Measurements from ENCODE around the gene FGF18.
"Not testable (repeated sequence)": the region's sequence is repeated elsewhere in the genome, so short reads cannot be mapped to it uniquely, and the experiment has no call there.

Gene FGF18

GRCh38 chr5:171391996-171392577 lies 27.4 kb upstream of the FGF18 start:
- H3K9ac ChIP-seq (ENCODE audit: low read depth, low read length): no peak overlapping the region
- peaks cover 54% of the 10 kb centered on the region for H3K36me3 ChIP-seq (ENCODE audit: insufficient read depth, low read length)
- 0 out of 2 replicates have a peak, but pooled peaks cover 17% of the 10 kb centered on the region for H3K4me1 ChIP-seq (ENCODE audit: insufficient read depth, low read length)
- no peaks in the 10 kb centered on the region for H3K9me3 ChIP-seq (ENCODE audit: control insufficient read depth, insufficient read depth, low read length)

GRCh38 chr5:171392585-171393159 lies 26.8 kb upstream of the FGF18 start:
- Histone ChIP-seq H3K9me3 (ENCODE audit: control insufficient read depth, insufficient read depth, low read length) (no peaks in the 10 kb centered on the region), H3K36me3 (ENCODE audit: insufficient read depth, low read length) (peaks cover 60% of the 10 kb centered on the region), H3K9ac (ENCODE audit: low read depth, low read length) (no peak overlapping the region), H3K4me1 (ENCODE audit: insufficient read depth, low read length) (0 out of 2 replicates have a peak, but pooled peaks cover 19% of the 10 kb centered on the region)

GRCh38 chr5:171395042-171395441 lies 24.4 kb upstream of the FGF18 start:
- no peak overlapping the region for H3K9ac ChIP-seq (ENCODE audit: low read depth, low read length)
- 0 out of 2 replicates have a peak, but pooled peaks cover 17% of the 10 kb centered on the region for H3K4me1 ChIP-seq (ENCODE audit: insufficient read depth, low read length)
- peaks cover 80% of the 10 kb centered on the region for H3K36me3 ChIP-seq (ENCODE audit: insufficient read depth, low read length)
- H3K9me3 ChIP-seq (ENCODE audit: control insufficient read depth, insufficient read depth, low read length): no peaks in the 10 kb centered on the region

GRCh38 chr5:171396583-171396982 lies 22.9 kb upstream of the FGF18 start:
- not testable (repeated sequence) for H3K4me1 ChIP-seq (ENCODE audit: insufficient read depth, low read length); H3K9ac ChIP-seq (ENCODE audit: low read depth, low read length); H3K9me3 ChIP-seq (ENCODE audit: control insufficient read depth, insufficient read depth, low read length)
- H3K36me3 ChIP-seq (ENCODE audit: insufficient read depth, low read length): peaks cover 87% of the 10 kb centered on the region

GRCh38 chr5:171397190-171397589 lies 22.3 kb upstream of the FGF18 start:
- Histone ChIP-seq H3K36me3 (ENCODE audit: insufficient read depth, low read length) (peaks cover 87% of the 10 kb centered on the region), H3K9me3 (ENCODE audit: control insufficient read depth, insufficient read depth, low read length) (no peaks in the 10 kb centered on the region; the same call in 1 of the 2 replicates), H3K4me1 (ENCODE audit: insufficient read depth, low read length) (0 out of 2 replicates have a peak, but pooled peaks cover 8% of the 10 kb centered on the region), H3K9ac (ENCODE audit: low read depth, low read length) (no peak overlapping the region)

DNA sequence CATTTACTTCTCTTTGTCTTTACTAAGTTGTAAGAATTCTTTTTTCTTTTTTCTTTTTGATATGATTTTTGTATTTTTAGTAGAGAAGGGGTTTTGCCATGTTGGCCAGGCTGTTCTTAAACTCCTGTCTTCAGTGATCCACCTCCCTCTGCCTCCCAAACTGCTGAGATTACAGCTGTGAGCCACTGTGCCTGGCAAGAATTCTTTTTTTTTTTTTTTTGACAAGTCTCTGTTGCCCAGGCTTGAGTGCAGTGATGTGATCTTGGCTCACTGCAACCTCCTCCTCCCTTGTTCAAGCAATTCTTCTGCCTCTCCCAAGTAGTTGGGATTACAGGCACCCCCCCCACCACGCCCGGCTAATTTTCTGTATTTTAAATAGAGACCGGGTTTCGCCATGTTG lies 21.8 kb upstream of the FGF18 start:
- peaks cover 83% of the 10 kb centered on the region for H3K36me3 ChIP-seq (ENCODE audit: insufficient read depth, low read length)
- H3K4me1 ChIP-seq (ENCODE audit: insufficient read depth, low read length): 0 out of 2 replicates have a peak, but pooled peaks cover 8% of the 10 kb centered on the region
- H3K9me3 ChIP-seq (ENCODE audit: control insufficient read depth, insufficient read depth, low read length): no peaks in the 10 kb centered on the region; the same call in 1 of the 2 replicates
- H3K9ac ChIP-seq (ENCODE audit: low read depth, low read length): no peak overlapping the region

- not testable (repeated sequence) for H3K9ac ChIP-seq (ENCODE audit: low read depth, low read length); H3K9me3 ChIP-seq (ENCODE audit: control insufficient read depth, insufficient read depth, low read length); H3K4me1 ChIP-seq (ENCODE audit: insufficient read depth, low read length)
- peaks cover 74% of the 10 kb centered on the region for H3K36me3 ChIP-seq (ENCODE audit: insufficient read depth, low read length)
These were observed 20.8 kb upstream of the FGF18 start for GRCh38 chr5:171398660-171399059.

- Histone ChIP-seq H3K4me1 (ENCODE audit: insufficient read depth, low read length) (0 out of 2 replicates have a peak, but pooled peaks cover 5% of the 10 kb centered on the region), H3K9me3 (ENCODE audit: control insufficient read depth, insufficient read depth, low read length) (no peaks in the 10 kb centered on the region; the same call in 1 of the 2 replicates), H3K9ac (ENCODE audit: low read depth, low read length) (no peak overlapping the region), H3K36me3 (ENCODE audit: insufficient read depth, low read length) (peaks cover 66% of the 10 kb centered on the region)
These were observed 19.3 kb upstream of the FGF18 start for GRCh38 chr5:171400169-171400568.

GRCh38 chr5:171401167-171401947 lies 18.1 kb upstream of the FGF18 start:
- H3K9me3 ChIP-seq (ENCODE audit: control insufficient read depth, insufficient read depth, low read length): no peaks in the 10 kb centered on the region; the same call in 1 of the 2 replicates
- no peak overlapping the region for H3K9ac ChIP-seq (ENCODE audit: low read depth, low read length)
- 0 out of 2 replicates have a peak, but pooled peaks cover 5% of the 10 kb centered on the region for H3K4me1 ChIP-seq (ENCODE audit: insufficient read depth, low read length)
- H3K36me3 ChIP-seq (ENCODE audit: insufficient read depth, low read length): peaks cover 68% of the 10 kb centered on the region

DNA sequence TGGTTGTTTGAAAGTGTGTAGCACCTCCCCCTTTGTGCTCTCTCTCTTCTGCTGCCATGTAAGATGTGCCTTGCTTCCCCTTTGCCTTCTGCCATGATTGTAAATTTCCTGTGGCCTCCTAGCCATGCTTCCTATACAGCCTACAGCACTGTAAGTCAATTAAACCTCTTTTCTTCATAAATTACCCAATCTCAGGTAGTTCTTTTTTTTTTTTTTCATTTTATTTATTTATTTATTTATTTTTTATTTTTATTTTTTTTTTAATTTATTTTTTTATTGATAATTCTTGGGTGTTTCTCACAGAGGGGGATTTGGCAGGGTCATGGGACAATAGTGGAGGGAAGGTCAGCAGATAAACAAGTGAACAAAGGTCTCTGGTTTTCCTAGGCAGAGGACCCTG lies 16.7 kb upstream of the FGF18 start:
- not testable (repeated sequence) for H3K4me1 ChIP-seq (ENCODE audit: insufficient read depth, low read length); H3K9ac ChIP-seq (ENCODE audit: low read depth, low read length); H3K9me3 ChIP-seq (ENCODE audit: control insufficient read depth, insufficient read depth, low read length)
- peaks cover 63% of the 10 kb centered on the region for H3K36me3 ChIP-seq (ENCODE audit: insufficient read depth, low read length)

DNA sequence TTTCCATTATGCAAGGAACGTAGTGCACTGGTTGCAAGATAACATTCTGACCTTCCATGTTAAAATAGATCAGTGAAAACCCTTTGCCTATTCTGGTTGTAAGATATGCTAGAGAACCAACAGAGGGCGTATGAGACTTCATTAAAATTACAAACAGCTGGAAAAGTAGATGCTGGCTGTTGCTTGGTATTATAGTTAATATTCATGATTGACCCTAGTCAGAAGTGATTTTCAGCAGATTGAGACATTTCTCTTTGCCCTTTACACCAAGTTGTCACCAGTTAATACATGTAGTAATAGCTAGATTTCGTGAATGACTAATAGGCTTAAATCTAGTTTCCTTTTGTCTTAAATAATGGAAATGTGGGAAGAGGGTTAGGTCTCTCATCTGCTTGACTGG lies 13.8 kb upstream of the FGF18 start:
- Histone ChIP-seq H3K36me3 (ENCODE audit: insufficient read depth, low read length) (peaks cover 57% of the 10 kb centered on the region), H3K9me3 (ENCODE audit: control insufficient read depth, insufficient read depth, low read length) (no peaks in the 10 kb centered on the region; the same call in 1 of the 2 replicates), H3K9ac (ENCODE audit: low read depth, low read length) (no peak overlapping the region), H3K4me1 (ENCODE audit: insufficient read depth, low read length) (no peaks in the 10 kb centered on the region)

DNA sequence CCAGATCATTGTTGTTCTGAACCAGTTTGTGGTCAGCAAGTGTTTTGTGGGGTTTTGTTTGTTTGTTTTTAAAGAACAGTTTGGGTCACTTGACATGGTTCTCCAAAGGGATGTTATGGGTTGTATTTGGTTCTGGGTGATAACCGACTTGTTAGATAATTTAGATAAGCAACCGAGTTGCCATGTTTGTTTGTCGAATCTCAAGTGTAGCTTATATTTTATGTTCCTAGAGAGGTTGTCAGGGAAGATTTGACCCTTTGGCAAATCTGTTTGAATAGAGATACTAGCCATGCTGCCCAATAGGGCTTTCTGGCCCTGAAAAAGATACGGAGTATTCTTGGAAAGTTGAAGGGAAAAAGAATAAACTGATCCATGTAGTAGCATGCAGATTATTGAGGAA lies 12.2 kb upstream of the FGF18 start:
- peaks cover 46% of the 10 kb centered on the region for H3K36me3 ChIP-seq (ENCODE audit: insufficient read depth, low read length)
- no peaks in the 10 kb centered on the region for H3K4me1 ChIP-seq (ENCODE audit: insufficient read depth, low read length)
- H3K9ac ChIP-seq (ENCODE audit: low read depth, low read length): no peak overlapping the region
- no peaks in the 10 kb centered on the region for H3K9me3 ChIP-seq (ENCODE audit: control insufficient read depth, insufficient read depth, low read length)

DNA sequence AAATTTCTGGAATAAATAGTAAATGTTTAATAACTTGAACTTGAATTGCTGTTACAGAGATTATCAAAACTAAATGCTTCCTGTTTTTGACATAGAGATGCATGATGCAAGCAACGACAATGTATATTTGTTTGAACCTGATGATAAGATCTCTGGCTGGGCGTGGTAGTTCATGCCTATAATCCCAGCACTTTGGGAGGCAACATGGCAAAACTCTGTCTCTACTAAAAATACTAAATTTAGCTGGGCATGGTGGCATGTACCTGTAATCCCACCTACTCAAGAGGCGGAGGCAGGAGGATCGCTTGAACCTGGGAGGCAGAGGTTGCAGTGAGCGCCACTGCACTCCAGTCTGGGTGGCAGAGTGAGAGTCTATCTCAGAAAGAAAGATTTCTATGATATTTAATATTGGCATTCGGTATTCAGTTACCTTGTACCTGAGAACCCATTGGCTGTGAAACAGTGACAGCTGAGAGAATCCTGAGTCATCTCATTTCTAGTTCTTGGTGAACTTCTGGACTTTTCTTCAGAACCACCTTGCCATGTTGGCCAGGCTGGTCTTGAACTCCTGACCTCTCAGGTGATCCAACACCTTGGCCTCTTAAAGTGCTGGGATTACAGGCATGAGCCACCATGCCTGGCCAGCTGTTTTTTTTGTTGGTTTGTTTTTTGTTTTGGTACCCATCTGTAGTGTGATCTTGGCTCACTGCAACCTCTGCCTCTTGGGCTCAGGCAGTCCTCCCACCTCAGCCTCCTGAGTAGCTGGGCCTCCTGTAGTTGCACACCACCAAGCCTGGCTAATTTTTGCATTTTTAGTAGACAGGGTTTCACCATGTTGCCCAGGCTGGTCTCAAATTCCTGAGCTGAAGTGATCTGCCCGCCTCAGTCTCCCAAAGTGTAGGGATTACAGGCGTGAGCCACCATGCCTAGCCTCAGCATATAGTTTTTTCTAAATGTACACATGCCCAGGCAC lies 10.0 kb upstream of the FGF18 start:
- Histone ChIP-seq H3K9ac (ENCODE audit: low read depth, low read length) (no peak overlapping the region), H3K4me1 (ENCODE audit: insufficient read depth, low read length) (no peaks in the 10 kb centered on the region), H3K36me3 (ENCODE audit: insufficient read depth, low read length) (peaks cover 48% of the 10 kb centered on the region), H3K9me3 (ENCODE audit: control insufficient read depth, insufficient read depth, low read length) (no peaks in the 10 kb centered on the region)

DNA sequence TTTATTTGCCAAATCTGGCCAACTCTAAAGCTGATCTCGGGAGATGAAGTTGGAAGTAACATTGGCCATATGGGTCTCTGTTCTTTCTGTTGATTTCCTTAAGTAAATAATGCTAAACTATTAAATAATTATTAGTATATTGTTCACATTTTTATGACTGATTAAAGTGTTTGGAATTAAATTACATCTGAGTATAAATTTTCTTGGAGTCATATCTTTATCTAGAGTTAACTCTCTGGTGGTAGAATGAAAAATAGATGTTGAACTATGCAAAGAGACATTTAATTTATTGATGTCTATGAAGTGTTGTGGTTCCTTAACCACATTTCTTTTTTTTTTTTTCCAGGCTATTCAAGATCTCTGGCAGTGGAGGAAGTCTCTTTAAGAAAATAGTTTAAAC lies 9.3 kb upstream of the FGF18 start:
- Histone ChIP-seq H3K36me3 (ENCODE audit: insufficient read depth, low read length) (peaks cover 43% of the 10 kb centered on the region), H3K4me1 (ENCODE audit: insufficient read depth, low read length) (no peaks in the 10 kb centered on the region), H3K9ac (ENCODE audit: low read depth, low read length) (no peak overlapping the region), H3K9me3 (ENCODE audit: control insufficient read depth, insufficient read depth, low read length) (no peaks in the 10 kb centered on the region)

Measured in ES-I3 (cell line).